ENCODE measurements around the gene DTX3.
"Not testable (repeated sequence)": the region's sequence is repeated elsewhere in the genome, so short reads cannot be mapped to it uniquely, and the experiment has no call there.

DTX3 gene

GRCh38 chr12:57607958-57608663 is 3.5 kb downstream of the DTX3 start:
- DNase-seq: no peak

GRCh38 chr12:57609101-57609780 is 4.6 kb downstream of the DTX3 start:
- DNase-seq: no peak

GRCh38 chr12:57609781-57610553 is 5.3 kb downstream of the DTX3 start:
- no peak for DNase-seq

GRCh38 chr12:57610554-57611107 is 6.0 kb downstream of the DTX3 start:
- DNase-seq: no peak

- DNase-seq: peak; percentile 65
These were observed 6.6 kb downstream of the DTX3 start, which contains the start of gene ARHGEF25 for GRCh38 chr12:57611108-57611826. TSS of gene ARHGEF25 (plus strand) at chr12:57611435. CDS start at chr12:57611895, 460 bp downstream.

- no peak for DNase-seq
These were observed 7.4 kb downstream of the DTX3 start for GRCh38 chr12:57611827-57612710.

GRCh38 chr12:57612711-57613426 is 8.2 kb downstream of the DTX3 start:
- DNase-seq: no peak

GRCh38 chr12:57613427-57614109 is 8.9 kb downstream of the DTX3 start:
- no peak for DNase-seq

GRCh38 chr12:57614178-57614947 is 9.7 kb downstream of the DTX3 start:
- no peak for DNase-seq

GRCh38 chr12:57614948-57615500 is 10.4 kb downstream of the DTX3 start:
- no peak for DNase-seq

- no peak for DNase-seq
These were observed 11.0 kb downstream of the DTX3 start for GRCh38 chr12:57615637-57616036.

- no peak for DNase-seq
These were observed 11.9 kb downstream of the DTX3 start for GRCh38 chr12:57616383-57617101.

GRCh38 chr12:57617942-57618341 is 13.3 kb downstream of the DTX3 start:
- DNase-seq: no peak

- DNase-seq: not testable (repeated sequence)
These were observed 13.8 kb downstream of the DTX3 start for GRCh38 chr12:57618431-57618830.

GRCh38 chr12:57618966-57619433 is 14.4 kb downstream of the DTX3 start:
- DNase-seq: no peak

GRCh38 chr12:57619434-57620244 is 15.0 kb downstream of the DTX3 start:
- DNase-seq: peak; percentile 32

- DNase-seq: no peak
These were observed 15.8 kb downstream of the DTX3 start for GRCh38 chr12:57620245-57620935.
